ENCODE data around the gene TNIP3. TPM values are rescaled to one million over a fixed set of nuclear protein-coding genes. Genes with fewer than 3 reads are reported as not detected.
A peak's percentile ranks its signal among the peaks of the same experiment; 100 is the strongest.

TNIP3 gene
- total RNA-seq, 4 donors from 2014 or later: 0.48 TPM; not detected in 3

DNA sequence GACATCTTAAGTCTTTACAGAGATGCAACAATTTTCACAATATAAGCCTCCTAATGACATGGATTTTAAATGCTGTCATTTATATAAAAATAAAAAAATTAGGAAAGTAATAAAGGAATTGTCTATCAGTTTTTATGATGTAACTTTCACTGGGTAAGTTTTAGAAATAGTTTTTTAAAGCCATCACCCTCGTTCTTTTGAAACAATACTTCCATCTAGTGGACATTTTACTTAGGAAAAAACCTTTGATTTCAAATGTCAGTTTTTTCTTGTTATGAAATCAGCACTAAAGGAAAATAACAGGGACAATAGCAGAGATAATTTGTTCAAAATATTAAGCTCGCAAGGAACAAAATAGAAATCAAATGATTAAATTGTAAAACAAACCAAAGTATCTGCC, 67.5 kb downstream of the TNIP3 start:
- TF ChIP-seq POLR2A (IDR thresholded peaks at IDR 0.05): no peak
- TF ChIP-seq, protein P1, sequence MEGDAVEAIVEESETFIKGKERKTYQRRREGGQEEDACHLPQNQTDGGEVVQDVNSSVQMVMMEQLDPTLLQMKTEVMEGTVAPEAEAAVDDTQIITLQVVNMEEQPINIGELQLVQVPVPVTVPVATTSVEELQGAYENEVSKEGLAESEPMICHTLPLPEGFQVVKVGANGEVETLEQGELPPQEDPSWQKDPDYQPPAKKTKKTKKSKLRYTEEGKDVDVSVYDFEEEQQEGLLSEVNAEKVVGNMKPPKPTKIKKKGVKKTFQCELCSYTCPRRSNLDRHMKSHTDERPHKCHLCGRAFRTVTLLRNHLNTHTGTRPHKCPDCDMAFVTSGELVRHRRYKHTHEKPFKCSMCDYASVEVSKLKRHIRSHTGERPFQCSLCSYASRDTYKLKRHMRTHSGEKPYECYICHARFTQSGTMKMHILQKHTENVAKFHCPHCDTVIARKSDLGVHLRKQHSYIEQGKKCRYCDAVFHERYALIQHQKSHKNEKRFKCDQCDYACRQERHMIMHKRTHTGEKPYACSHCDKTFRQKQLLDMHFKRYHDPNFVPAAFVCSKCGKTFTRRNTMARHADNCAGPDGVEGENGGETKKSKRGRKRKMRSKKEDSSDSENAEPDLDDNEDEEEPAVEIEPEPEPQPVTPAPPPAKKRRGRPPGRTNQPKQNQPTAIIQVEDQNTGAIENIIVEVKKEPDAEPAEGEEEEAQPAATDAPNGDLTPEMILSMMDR (IDR thresholded peaks at IDR 0.05): peak; percentile 43 to 64 (median 56)
- Histone ChIP-seq H3K4me3 (no peak overlapping the region), H3K27me3 (no peaks in the 10 kb centered on the region), H3K36me3 (no peaks in the 10 kb centered on the region), H3K27ac (no peak overlapping the region), H3K4me1 (no peaks in the 10 kb centered on the region), H3K9me3 (no peaks in the 10 kb centered on the region)
- no peak for DNase-seq
- intact Hi-C loops (cut with DNase I; ENCODE audit: low total_unique reads): no loop called here

- no peak overlapping the region for H3K4me3 ChIP-seq
- H3K4me1 ChIP-seq: no peaks in the 10 kb centered on the region
- no peaks in the 10 kb centered on the region for H3K27me3 ChIP-seq
- no peak for TF ChIP-seq POLR2A (IDR thresholded peaks at IDR 0.05)
- TF ChIP-seq, protein P1 (IDR thresholded peaks at IDR 0.05): no peak
- H3K27ac ChIP-seq: no peak overlapping the region
- H3K36me3 ChIP-seq: no peaks in the 10 kb centered on the region
- DNase-seq: no peak
- intact Hi-C loops (cut with DNase I; ENCODE audit: low total_unique reads): no loop called here
- H3K9me3 ChIP-seq: no peaks in the 10 kb centered on the region
Measured at GRCh38 chr4:121096191-121096590, 67.9 kb downstream of the TNIP3 start.

DNA sequence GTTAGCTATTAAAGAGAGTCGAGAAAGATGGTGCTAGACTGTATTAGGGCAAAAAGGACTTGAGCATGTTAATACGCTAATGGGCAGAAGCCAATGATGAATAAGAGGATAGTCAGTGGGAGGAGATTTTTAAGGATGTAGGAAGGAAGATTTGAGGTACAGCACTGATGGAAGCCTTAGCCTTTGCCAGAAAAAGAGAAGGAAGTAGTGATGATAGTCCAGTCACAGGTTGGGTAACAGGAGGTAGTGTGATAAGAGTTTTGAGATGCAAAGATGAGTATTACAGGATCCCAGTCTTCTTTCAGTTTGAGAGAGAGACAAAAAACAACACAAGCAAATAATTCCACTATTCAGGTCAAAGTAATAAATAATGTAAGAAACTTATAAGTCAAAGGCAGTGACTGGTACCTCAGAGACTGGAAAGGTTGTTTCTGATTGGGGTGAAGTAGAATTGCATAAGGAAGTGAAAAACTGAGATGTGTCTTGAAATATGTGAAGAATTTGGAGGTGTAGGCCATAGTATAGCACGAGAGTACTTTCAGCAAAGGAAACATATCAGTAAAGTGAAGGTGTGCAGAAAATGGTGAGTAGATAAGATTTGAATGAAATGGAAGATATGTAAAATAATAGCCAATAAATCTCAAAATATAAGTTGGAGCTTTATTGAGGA, 69.7 kb downstream of the TNIP3 start:
- no peak for TF ChIP-seq POLR2A (IDR thresholded peaks at IDR 0.05)
- TF ChIP-seq, protein P1 (IDR thresholded peaks at IDR 0.05): no peak
- Histone ChIP-seq H3K36me3 (no peaks in the 10 kb centered on the region), H3K4me3 (no peak overlapping the region), H3K27ac (no peak overlapping the region), H3K9me3 (no peaks in the 10 kb centered on the region), H3K4me1 (no peaks in the 10 kb centered on the region), H3K27me3 (no peaks in the 10 kb centered on the region)
- intact Hi-C loops (cut with DNase I; ENCODE audit: low total_unique reads): no loop called here
- no peak for DNase-seq

DNA sequence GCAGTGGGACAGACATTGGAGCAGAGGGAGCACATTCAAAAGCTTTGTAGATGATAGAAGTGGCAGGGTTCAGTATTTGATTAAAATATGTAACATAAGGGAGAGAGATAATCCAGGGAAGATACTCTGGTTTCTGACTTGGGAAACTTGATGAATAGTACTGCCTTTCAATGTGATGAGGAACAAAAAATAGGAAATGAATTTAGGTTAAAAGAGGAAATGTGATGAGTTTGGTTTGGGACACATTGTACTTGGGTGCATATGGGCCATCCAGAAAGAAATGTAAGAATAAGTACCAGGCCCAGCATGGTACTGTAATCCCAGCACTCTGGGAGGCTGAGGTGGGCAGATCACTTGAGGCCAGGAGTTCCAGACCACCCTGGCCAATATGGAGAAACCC, 70.9 kb downstream of the TNIP3 start:
- no peak for DNase-seq
- Histone ChIP-seq H3K4me1 (no peaks in the 10 kb centered on the region), H3K36me3 (no peaks in the 10 kb centered on the region), H3K27me3 (no peaks in the 10 kb centered on the region), H3K27ac (no peak overlapping the region), H3K9me3 (no peaks in the 10 kb centered on the region), H3K4me3 (no peak overlapping the region)
- TF ChIP-seq, protein P1 (IDR thresholded peaks at IDR 0.05): no peak
- TF ChIP-seq POLR2A (IDR thresholded peaks at IDR 0.05): no peak
- intact Hi-C loops (cut with DNase I; ENCODE audit: low total_unique reads): no loop called here

DNA sequence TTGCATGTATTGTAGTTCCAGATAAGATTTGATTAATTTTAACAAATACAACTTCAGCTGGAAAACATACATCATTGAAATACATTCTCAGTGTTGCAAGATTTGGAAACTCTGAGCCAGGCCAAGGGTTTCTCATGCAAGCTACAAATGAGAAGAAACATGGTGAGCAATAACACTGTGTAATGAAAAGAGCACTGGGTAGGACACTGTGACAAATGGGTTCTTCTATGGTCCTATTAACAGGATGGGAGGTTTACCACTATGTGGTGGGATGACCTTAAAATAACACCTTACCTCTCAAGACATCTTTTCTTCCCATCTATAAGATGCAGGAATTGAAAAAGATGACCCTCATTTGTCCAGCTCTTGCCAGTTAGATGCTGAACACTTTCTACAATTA, 72.2 kb downstream of the TNIP3 start:
- intact Hi-C loops (cut with DNase I; ENCODE audit: low total_unique reads): no loop called here
- H3K27me3 ChIP-seq: no peaks in the 10 kb centered on the region
- no peaks in the 10 kb centered on the region for H3K9me3 ChIP-seq
- no peaks in the 10 kb centered on the region for H3K36me3 ChIP-seq
- no peak for DNase-seq
- no peaks in the 10 kb centered on the region for H3K4me1 ChIP-seq
- no peak overlapping the region for H3K4me3 ChIP-seq
- TF ChIP-seq POLR2A (IDR thresholded peaks at IDR 0.05): no peak
- TF ChIP-seq, protein P1 (IDR thresholded peaks at IDR 0.05): no peak
- H3K27ac ChIP-seq: no peak overlapping the region
